ENCODE measurements around the gene CD247.

DNA sequence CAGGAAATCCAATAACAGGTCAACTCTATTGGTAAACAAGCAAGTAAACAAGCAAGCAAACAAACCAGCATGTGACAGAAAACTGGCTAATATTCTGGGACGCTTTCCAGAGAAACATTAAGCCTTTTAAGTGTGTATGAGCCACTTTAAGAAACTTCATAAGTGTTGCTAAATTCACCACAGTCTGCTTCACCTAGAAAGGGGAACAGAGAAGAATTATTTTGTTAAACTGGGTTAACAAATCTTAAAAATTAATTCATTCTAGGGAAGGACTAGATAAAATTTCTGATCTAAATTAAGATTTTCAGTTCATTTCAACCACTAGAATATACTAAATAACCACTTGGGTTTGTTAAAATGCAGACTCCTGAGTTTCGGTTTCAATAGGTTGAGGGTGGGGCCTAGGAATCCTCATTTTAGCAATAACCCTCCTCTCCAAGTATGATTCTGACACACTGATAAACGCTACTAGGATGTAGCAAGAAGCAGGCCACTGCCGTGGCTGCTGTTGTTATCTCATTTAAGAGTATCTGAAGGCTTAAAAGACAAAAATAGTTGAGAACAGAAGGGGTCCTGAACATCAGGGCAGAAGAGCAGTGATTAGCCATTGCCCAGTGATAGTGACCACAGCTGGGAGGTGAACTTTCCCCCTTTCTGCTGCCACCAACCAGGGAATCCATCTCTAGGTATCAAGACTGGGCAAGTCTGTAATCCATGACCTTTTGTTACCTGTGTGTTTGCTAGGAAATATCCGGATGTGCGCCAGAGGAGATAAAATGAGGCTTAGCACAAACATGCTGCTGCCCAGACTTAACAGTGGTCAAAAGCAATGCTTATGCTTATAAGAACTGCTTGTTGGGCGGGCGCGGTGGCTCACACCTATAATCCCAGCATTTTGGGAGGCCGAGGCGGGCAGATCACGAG lies 24.0 kb upstream of the CD247 start:
- TF ChIP-seq, protein P1, sequence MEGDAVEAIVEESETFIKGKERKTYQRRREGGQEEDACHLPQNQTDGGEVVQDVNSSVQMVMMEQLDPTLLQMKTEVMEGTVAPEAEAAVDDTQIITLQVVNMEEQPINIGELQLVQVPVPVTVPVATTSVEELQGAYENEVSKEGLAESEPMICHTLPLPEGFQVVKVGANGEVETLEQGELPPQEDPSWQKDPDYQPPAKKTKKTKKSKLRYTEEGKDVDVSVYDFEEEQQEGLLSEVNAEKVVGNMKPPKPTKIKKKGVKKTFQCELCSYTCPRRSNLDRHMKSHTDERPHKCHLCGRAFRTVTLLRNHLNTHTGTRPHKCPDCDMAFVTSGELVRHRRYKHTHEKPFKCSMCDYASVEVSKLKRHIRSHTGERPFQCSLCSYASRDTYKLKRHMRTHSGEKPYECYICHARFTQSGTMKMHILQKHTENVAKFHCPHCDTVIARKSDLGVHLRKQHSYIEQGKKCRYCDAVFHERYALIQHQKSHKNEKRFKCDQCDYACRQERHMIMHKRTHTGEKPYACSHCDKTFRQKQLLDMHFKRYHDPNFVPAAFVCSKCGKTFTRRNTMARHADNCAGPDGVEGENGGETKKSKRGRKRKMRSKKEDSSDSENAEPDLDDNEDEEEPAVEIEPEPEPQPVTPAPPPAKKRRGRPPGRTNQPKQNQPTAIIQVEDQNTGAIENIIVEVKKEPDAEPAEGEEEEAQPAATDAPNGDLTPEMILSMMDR (IDR thresholded peaks at IDR 0.05): no peak
- TF ChIP-seq POLR2AphosphoS5 (IDR thresholded peaks at IDR 0.05) (no peak), EP300 (IDR thresholded peaks at IDR 0.05) (no peak)

All from suprapubic skin (tissue), 4 donors.